CD4-positive, alpha-beta T cell treated with Interleukin-21 for 1 hour (primary cell): ENCODE data around the gene CDX1.

Experiments used
- DNase-seq: peaks from one replicate; pipeline ENCODE4 v3.0.0-alpha.2; 2020

Gene CDX1

GRCh38 chr5:150184990-150185912 lies 18.7 kb downstream of the CDX1 start:
- no peak for DNase-seq

GRCh38 chr5:150186137-150186536 lies 19.6 kb downstream of the CDX1 start:
- no peak for DNase-seq

- DNase-seq = no peak
Measured at GRCh38 chr5:150186897-150187296, 20.3 kb downstream of the CDX1 start.

- DNase-seq = no peak
Measured at GRCh38 chr5:150188146-150188842, 21.7 kb downstream of the CDX1 start.

GRCh38 chr5:150189326-150189725 lies 22.7 kb downstream of the CDX1 start:
- DNase-seq = no peak

GRCh38 chr5:150189728-150190502 lies 23.3 kb downstream of the CDX1 start, which contains the start of gene SLC6A7:
SLC6A7 (plus strand) TSS chr5:150190062; CDS start chr5:150190328, 266 bp downstream.
- no peak for DNase-seq

GRCh38 chr5:150190503-150190979 lies 24.0 kb downstream of the CDX1 start:
- no peak for DNase-seq

GRCh38 chr5:150190987-150191386 lies 24.4 kb downstream of the CDX1 start:
- no peak for DNase-seq

GRCh38 chr5:150192462-150192861 lies 25.9 kb downstream of the CDX1 start:
- no peak for DNase-seq

- DNase-seq = no peak
Measured at GRCh38 chr5:150195736-150196485, 29.3 kb downstream of the CDX1 start.

- no peak for DNase-seq
Measured at GRCh38 chr5:150196514-150196913, 29.9 kb downstream of the CDX1 start.

- DNase-seq = no peak
Measured at GRCh38 chr5:150196986-150197385, 30.4 kb downstream of the CDX1 start.

GRCh38 chr5:150197476-150197875 lies 30.9 kb downstream of the CDX1 start:
- no peak for DNase-seq

GRCh38 chr5:150202501-150202900 lies 35.9 kb downstream of the CDX1 start:
- DNase-seq = no peak

GRCh38 chr5:150203832-150204589 lies 37.4 kb downstream of the CDX1 start:
- no peak for DNase-seq

- no peak for DNase-seq
Measured at GRCh38 chr5:150204590-150204960, 38.0 kb downstream of the CDX1 start.

GRCh38 chr5:150206098-150206778 lies 39.7 kb downstream of the CDX1 start:
- DNase-seq = no peak

GRCh38 chr5:150206779-150207115 lies 40.2 kb downstream of the CDX1 start:
- DNase-seq = no peak

- no peak for DNase-seq
Measured at GRCh38 chr5:150208187-150209098, 41.9 kb downstream of the CDX1 start.

- DNase-seq = peak; percentile 27
Measured at GRCh38 chr5:150209099-150209635, 42.6 kb downstream of the CDX1 start.
